A673 (cell line): ENCODE measurements around the gene UCK1.

ENCODE experiments used
- CTCF ChIP-seq: fragments of 300-800, 200-600 bp; sonication (generic); conservative IDR thresholded peaks from 2 replicates; pipeline ENCODE4 v1.5.1; 2017; ENCODE audit warnings: low read depth, mild to moderate bottlenecking, antibody characterized with exemption, low read length, moderate library complexity, mixed read lengths
- EZH2 ChIP-seq: fragments of 200-600 bp; sonication (generic); IDR thresholded peaks from 2 replicates; pipeline ENCODE4 v1.6.1; 2017; ENCODE audit warnings: borderline replicate concordance, low read depth, mild to moderate bottlenecking, mixed read lengths, antibody characterized with exemption, low read length; ENCODE audit not compliant: poor library complexity, severe bottlenecking

DNA sequence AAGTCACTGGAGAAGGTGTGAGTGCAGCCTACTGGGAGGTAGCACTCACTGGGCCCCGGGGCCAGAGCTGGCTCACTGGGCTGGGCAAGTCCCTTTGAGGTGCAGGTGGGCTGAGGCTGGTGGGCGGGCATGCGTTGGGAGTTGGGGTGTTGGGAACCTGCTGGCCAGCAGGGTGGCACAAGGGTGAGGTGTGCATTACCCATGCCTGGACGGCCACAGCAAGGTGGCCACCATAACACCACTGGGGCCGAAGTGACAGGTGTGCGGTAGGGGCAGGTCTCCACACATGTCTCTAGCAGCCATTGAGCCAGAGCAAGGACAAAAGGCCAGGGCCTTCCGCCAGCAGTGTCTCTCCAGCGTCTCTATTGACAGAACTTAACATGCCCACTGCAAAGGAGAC lies 36.8 kb upstream of the UCK1 start:
- no peak for TF ChIP-seq CTCF
- no peak for TF ChIP-seq EZH2
